ENCODE measurements around the gene LRRK1.

DNA sequence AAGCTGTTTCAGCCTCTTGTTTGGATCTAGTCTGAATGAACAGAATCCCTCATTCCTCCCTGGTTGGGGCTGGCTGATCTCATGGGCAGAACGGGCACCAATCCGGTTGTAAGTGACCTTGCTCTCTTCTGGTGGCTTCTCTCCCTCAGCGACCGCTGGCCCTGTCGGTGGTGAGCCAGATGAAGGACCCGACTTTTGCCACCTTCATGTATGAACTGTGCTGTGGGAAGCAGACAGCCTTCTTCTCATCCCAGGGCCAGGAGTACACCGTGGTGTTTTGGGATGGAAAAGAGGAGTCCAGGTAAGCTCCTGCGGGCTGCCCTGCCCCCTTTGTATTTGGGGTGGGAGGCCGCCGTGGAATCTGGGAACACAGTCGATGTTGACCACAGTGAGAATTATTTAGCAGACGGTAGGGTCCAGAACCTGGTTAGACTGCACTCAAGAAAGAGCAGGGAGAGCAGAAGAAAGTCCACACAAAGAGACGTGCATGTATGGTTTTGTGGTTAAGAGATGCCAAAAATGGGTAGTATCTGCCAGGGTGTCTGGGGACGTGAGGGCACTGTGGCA, 138.8 kb downstream of the LRRK1 start:
- TF ChIP-seq, protein P1, sequence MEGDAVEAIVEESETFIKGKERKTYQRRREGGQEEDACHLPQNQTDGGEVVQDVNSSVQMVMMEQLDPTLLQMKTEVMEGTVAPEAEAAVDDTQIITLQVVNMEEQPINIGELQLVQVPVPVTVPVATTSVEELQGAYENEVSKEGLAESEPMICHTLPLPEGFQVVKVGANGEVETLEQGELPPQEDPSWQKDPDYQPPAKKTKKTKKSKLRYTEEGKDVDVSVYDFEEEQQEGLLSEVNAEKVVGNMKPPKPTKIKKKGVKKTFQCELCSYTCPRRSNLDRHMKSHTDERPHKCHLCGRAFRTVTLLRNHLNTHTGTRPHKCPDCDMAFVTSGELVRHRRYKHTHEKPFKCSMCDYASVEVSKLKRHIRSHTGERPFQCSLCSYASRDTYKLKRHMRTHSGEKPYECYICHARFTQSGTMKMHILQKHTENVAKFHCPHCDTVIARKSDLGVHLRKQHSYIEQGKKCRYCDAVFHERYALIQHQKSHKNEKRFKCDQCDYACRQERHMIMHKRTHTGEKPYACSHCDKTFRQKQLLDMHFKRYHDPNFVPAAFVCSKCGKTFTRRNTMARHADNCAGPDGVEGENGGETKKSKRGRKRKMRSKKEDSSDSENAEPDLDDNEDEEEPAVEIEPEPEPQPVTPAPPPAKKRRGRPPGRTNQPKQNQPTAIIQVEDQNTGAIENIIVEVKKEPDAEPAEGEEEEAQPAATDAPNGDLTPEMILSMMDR (IDR thresholded peaks at IDR 0.05), result no peak
- TF ChIP-seq EZH2phosphoT487 (IDR thresholded peaks at IDR 0.05; ENCODE audit: borderline replicate concordance, low read depth) (no peak), TAF1 (IDR thresholded peaks at IDR 0.05; ENCODE audit: borderline replicate concordance, low read depth, low read length) (no peak), POLR2AphosphoS5 (IDR thresholded peaks at IDR 0.05; ENCODE audit: low read depth, low read length) (no peak)
- TF ChIP-seq, protein P2, sequence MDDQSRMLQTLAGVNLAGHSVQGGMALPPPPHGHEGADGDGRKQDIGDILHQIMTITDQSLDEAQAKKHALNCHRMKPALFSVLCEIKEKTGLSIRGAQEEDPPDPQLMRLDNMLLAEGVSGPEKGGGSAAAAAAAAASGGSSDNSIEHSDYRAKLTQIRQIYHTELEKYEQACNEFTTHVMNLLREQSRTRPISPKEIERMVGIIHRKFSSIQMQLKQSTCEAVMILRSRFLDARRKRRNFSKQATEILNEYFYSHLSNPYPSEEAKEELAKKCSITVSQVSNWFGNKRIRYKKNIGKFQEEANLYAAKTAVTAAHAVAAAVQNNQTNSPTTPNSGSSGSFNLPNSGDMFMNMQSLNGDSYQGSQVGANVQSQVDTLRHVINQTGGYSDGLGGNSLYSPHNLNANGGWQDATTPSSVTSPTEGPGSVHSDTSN (IDR thresholded peaks at IDR 0.05), result no peak
